Gastrocnemius medialis (tissue), 4 donors: ENCODE results near the gene PEMT.

Experiments used
- CTCF ChIP-seq, 5 experiments: fragments of 450-650 bp in 3 of 5; fragments of 200-600 bp in 2 of 5; sonication (generic) in 2 of 5; IDR thresholded peaks in 4 of 5; conservative IDR thresholded peaks in 1 of 5; 1 replicate in 4 of 5; 2 replicates in 1 of 5; pipeline ENCODE4 v1.5.1; 2016 to 2019; ENCODE audit warnings: antibody characterized with exemption in 5 of 5, mild to moderate bottlenecking in 3 of 5, moderate library complexity in 3 of 5
- POLR2A ChIP-seq, 2 donors: fragments of 450-650 bp; IDR thresholded peaks; one replicate each; pipeline ENCODE4 v1.6.1; 2017; ENCODE audit warnings: antibody characterized with exemption in 2 of 2, mild to moderate bottlenecking in 2 of 2, moderate library complexity in 2 of 2

DNA sequence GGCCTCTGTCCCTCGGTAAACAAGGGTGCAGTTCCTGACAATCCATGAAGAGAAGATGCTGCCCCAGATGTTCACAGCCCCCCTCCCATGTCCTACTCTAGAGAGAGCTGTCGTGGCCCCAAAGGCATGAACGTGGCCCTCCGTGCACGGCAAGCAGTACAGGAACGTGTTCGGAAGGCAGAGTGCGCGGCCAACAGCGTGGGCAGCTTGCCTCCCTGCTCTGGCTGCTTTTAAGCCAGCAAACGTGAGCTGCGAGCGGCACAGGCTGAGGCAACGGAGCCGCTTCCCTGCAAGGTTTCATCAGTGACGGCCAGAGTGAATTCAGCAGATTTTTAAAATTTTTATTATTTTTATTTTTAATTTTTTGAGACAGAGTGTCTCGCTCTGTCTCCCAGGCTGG, 37.2 kb downstream of the PEMT start:
- TF ChIP-seq POLR2A (IDR thresholded peaks at IDR 0.05) = no peak
- TF ChIP-seq CTCF (IDR thresholded peaks at IDR 0.05 in 4 of 5, conservative IDR thresholded peaks at IDR 0.05 in 1 of 5) = no peak
